ENCODE measurements around the gene KDSR. TPM values are rescaled to one million over a fixed set of nuclear protein-coding genes. Genes with fewer than 3 reads are reported as not detected.

The KDSR gene
- total and polyA plus RNA-seq, 4 experiments from 2014 or later, result 59.4 to 134 (median 84.7) TPM

GRCh38 chr18:63402246-63403162, 35.5 kb upstream of the KDSR start:
- Mint-ChIP-seq H3K27me3 (no peaks in the 10 kb centered on the region), H3K4me1 (peaks cover 13 to 17% (median 17%) of the 10 kb centered on the region in 4 donors), H3K36me3 (peaks cover 56 to 67% of the 10 kb centered on the region in 2 donors), H3K4me3 (no peak overlapping the region), H3K9me3 (no peaks in the 10 kb centered on the region), H3K27ac (peak overlapping the region in 6 of 7 donors; percentile 42 to 83 (median 65))
- Histone ChIP-seq H3K9me3 (ENCODE audit: control insufficient read depth in 1 of 2, low read length in 2 of 2) (no peaks in the 10 kb centered on the region), H3K27me3 (ENCODE audit: insufficient read depth, low read length) (no peaks in the 10 kb centered on the region), H3K27ac (ENCODE audit: low read depth, low read length) (no peak overlapping the region), H3K4me3 (ENCODE audit: low read length in 2 of 2) (no peak overlapping the region), H3K4me1 (ENCODE audit: insufficient read depth, low read length) (peaks cover 18% of the 10 kb centered on the region), H3K36me3 (ENCODE audit: insufficient read depth, low read length) (peaks cover 42% of the 10 kb centered on the region)
- no peak for DNase-seq
- intact Hi-C loops (cut with micrococcal nuclease), result loop anchor here (5.0 kb wide), 1 partner anchor 35 kb away; the partner anchor contains the start of gene KDSR
- ChIA-PET POLR2A (ENCODE audit: partially characterized antibody) (interaction anchor here (1.9 kb wide), 1 partner anchor 20 kb away, joined by 7 read pairs; the partner anchor contains the start of gene VPS4B), CTCF (ENCODE audit: partially characterized antibody) (no interaction called here)

GRCh38 chr18:63399300-63399699, 32.3 kb upstream of the KDSR start:
- ChIA-PET POLR2A (ENCODE audit: partially characterized antibody) (interaction anchor here (0.8 to 1.7 kb wide), 2 partner anchors 20 to 23 kb away, joined by 3 to 5 read pairs; partner anchors contain the start of gene VPS4B), CTCF (ENCODE audit: partially characterized antibody) (no interaction called here)
- no peak for DNase-seq
- H3K4me1 ChIP-seq (ENCODE audit: insufficient read depth, low read length), result peaks cover 18% of the 10 kb centered on the region
- Mint-ChIP-seq H3K4me1 (peaks cover 11 to 17% (median 15%) of the 10 kb centered on the region in 4 donors), H3K9me3 (no peaks in the 10 kb centered on the region), H3K27me3 (no peaks in the 10 kb centered on the region), H3K4me3 (peak overlapping the region in 6 of 8 donors; percentile 1 to 79 (median 77)), H3K36me3 (peaks cover 57 to 73% of the 10 kb centered on the region in 2 donors), H3K27ac (peak overlapping the region in 6 of 7 donors; percentile 22 to 87 (median 64))
- H3K4me3 ChIP-seq (ENCODE audit: low read length in 2 of 2), result no peak overlapping the region
- no peaks in the 10 kb centered on the region for H3K27me3 ChIP-seq (ENCODE audit: insufficient read depth, low read length)
- H3K27ac ChIP-seq (ENCODE audit: low read depth, low read length), result peak overlapping the region; percentile 33
- peaks cover 50% of the 10 kb centered on the region for H3K36me3 ChIP-seq (ENCODE audit: insufficient read depth, low read length)
- intact Hi-C loops (cut with micrococcal nuclease), result no loop called here
- no peaks in the 10 kb centered on the region for H3K9me3 ChIP-seq (ENCODE audit: control insufficient read depth in 1 of 2, low read length in 2 of 2)

GRCh38 chr18:63397349-63397748, 30.3 kb upstream of the KDSR start:
- Mint-ChIP-seq H3K9me3 (no peaks in the 10 kb centered on the region), H3K4me1 (peaks cover 10 to 15% (median 14%) of the 10 kb centered on the region in 4 donors), H3K36me3 (peaks cover 39 to 64% of the 10 kb centered on the region in 2 donors), H3K27ac (peak overlapping the region in 1 of 7 donors; percentile 50), H3K4me3 (no peak overlapping the region), H3K27me3 (no peaks in the 10 kb centered on the region)
- ChIA-PET CTCF (ENCODE audit: partially characterized antibody) (no interaction called here), POLR2A (ENCODE audit: partially characterized antibody) (interaction anchor here (1.7 kb wide), 1 partner anchor 22 kb away, joined by 3 read pairs; no protein-coding TSS in a partner anchor)
- no peak overlapping the region for H3K27ac ChIP-seq (ENCODE audit: low read depth, low read length)
- H3K27me3 ChIP-seq (ENCODE audit: insufficient read depth, low read length), result no peaks in the 10 kb centered on the region
- H3K9me3 ChIP-seq (ENCODE audit: control insufficient read depth in 1 of 2, low read length in 2 of 2), result no peaks in the 10 kb centered on the region
- no peak overlapping the region for H3K4me3 ChIP-seq (ENCODE audit: low read length in 2 of 2)
- intact Hi-C loops (cut with micrococcal nuclease), result no loop called here
- peaks cover 18% of the 10 kb centered on the region for H3K4me1 ChIP-seq (ENCODE audit: insufficient read depth, low read length)
- no peak for DNase-seq
- H3K36me3 ChIP-seq (ENCODE audit: insufficient read depth, low read length), result peaks cover 34% of the 10 kb centered on the region

GRCh38 chr18:63395503-63395902, 28.5 kb upstream of the KDSR start:
- H3K4me3 Mint-ChIP-seq, result no peak overlapping the region
- peaks cover 13% of the 10 kb centered on the region for H3K4me1 ChIP-seq (ENCODE audit: insufficient read depth, low read length)
- H3K27me3 ChIP-seq (ENCODE audit: insufficient read depth, low read length), result no peaks in the 10 kb centered on the region
- H3K9me3 Mint-ChIP-seq, result no peaks in the 10 kb centered on the region
- peaks cover 33% of the 10 kb centered on the region for H3K36me3 ChIP-seq (ENCODE audit: insufficient read depth, low read length)
- H3K27ac Mint-ChIP-seq, result no peak overlapping the region
- no peak overlapping the region for H3K4me3 ChIP-seq (ENCODE audit: low read length in 2 of 2)
- DNase-seq, result no peak
- peaks cover 42 to 62% of the 10 kb centered on the region in 2 donors for H3K36me3 Mint-ChIP-seq
- H3K4me1 Mint-ChIP-seq, result peaks cover 4 to 11% (median 9%) of the 10 kb centered on the region in 4 donors
- intact Hi-C loops (cut with micrococcal nuclease), result no loop called here
- ChIA-PET POLR2A (ENCODE audit: partially characterized antibody) (interaction anchor here (1.9 kb wide), 1 partner anchor 28 kb away, joined by 6 read pairs; no protein-coding TSS in a partner anchor), CTCF (ENCODE audit: partially characterized antibody) (interaction anchor here (1.1 to 1.2 kb wide), 2 partner anchors 20 to 56 kb away, joined by 3 to 4 read pairs; no protein-coding TSS in a partner anchor)
- H3K9me3 ChIP-seq (ENCODE audit: control insufficient read depth in 1 of 2, low read length in 2 of 2), result no peaks in the 10 kb centered on the region
- no peaks in the 10 kb centered on the region for H3K27me3 Mint-ChIP-seq
- H3K27ac ChIP-seq (ENCODE audit: low read depth, low read length), result no peak overlapping the region

GRCh38 chr18:63394954-63395353, 27.9 kb upstream of the KDSR start:
- CTCF ChIA-PET (ENCODE audit: partially characterized antibody), result interaction anchor here (0.7 kb wide), 1 partner anchor 53 kb away, joined by 3 read pairs; no protein-coding TSS in a partner anchor
- Mint-ChIP-seq H3K27ac (peak overlapping the region in 1 of 7 donors; percentile 17), H3K27me3 (no peaks in the 10 kb centered on the region), H3K36me3 (peaks cover 37 to 58% of the 10 kb centered on the region in 2 donors), H3K9me3 (no peaks in the 10 kb centered on the region), H3K4me1 (peaks cover 1 to 7% (median 3%) of the 10 kb centered on the region in 4 donors), H3K4me3 (no peak overlapping the region)
- POLR2A ChIA-PET (ENCODE audit: partially characterized antibody), result interaction anchor here (1.9 kb wide), 1 partner anchor 27 kb away, joined by 6 read pairs; no protein-coding TSS in a partner anchor
- peaks cover 8% of the 10 kb centered on the region for H3K4me1 ChIP-seq (ENCODE audit: insufficient read depth, low read length)
- no peak overlapping the region for H3K4me3 ChIP-seq (ENCODE audit: low read length in 2 of 2)
- no peaks in the 10 kb centered on the region for H3K27me3 ChIP-seq (ENCODE audit: insufficient read depth, low read length)
- peaks cover 33% of the 10 kb centered on the region for H3K36me3 ChIP-seq (ENCODE audit: insufficient read depth, low read length)
- intact Hi-C loops (cut with micrococcal nuclease), result no loop called here
- DNase-seq, result no peak
- H3K27ac ChIP-seq (ENCODE audit: low read depth, low read length), result no peak overlapping the region
- no peaks in the 10 kb centered on the region for H3K9me3 ChIP-seq (ENCODE audit: control insufficient read depth in 1 of 2, low read length in 2 of 2)

GRCh38 chr18:63387861-63388260, 20.9 kb upstream of the KDSR start:
- Histone ChIP-seq H3K27ac (ENCODE audit: low read depth, low read length) (no peak overlapping the region), H3K9me3 (ENCODE audit: control insufficient read depth in 1 of 2, low read length in 2 of 2) (no peaks in the 10 kb centered on the region), H3K4me1 (ENCODE audit: insufficient read depth, low read length) (no peaks in the 10 kb centered on the region), H3K27me3 (ENCODE audit: insufficient read depth, low read length) (no peaks in the 10 kb centered on the region), H3K4me3 (ENCODE audit: low read length in 2 of 2) (no peak overlapping the region), H3K36me3 (ENCODE audit: insufficient read depth, low read length) (peaks cover 6% of the 10 kb centered on the region)
- intact Hi-C loops (cut with micrococcal nuclease), result no loop called here
- no peaks in the 10 kb centered on the region for H3K4me1 Mint-ChIP-seq
- H3K36me3 Mint-ChIP-seq, result peaks cover 21 to 43% of the 10 kb centered on the region in 2 donors
- H3K27ac Mint-ChIP-seq, result peak overlapping the region in 1 of 7 donors; percentile 32
- H3K27me3 Mint-ChIP-seq, result no peaks in the 10 kb centered on the region
- POLR2A ChIA-PET (ENCODE audit: partially characterized antibody), result no interaction called here
- H3K4me3 Mint-ChIP-seq, result no peak overlapping the region
- H3K9me3 Mint-ChIP-seq, result peaks cover 0 to 7% (median 3%) of the 10 kb centered on the region in 8 donors
- no peak for DNase-seq
- CTCF ChIA-PET (ENCODE audit: partially characterized antibody), result no interaction called here

- H3K9me3 ChIP-seq (ENCODE audit: control insufficient read depth in 1 of 2, low read length in 2 of 2), result no peaks in the 10 kb centered on the region
- H3K27ac ChIP-seq (ENCODE audit: low read depth, low read length), result no peak overlapping the region
- peaks cover 9 to 17% (median 14%) of the 10 kb centered on the region in 4 donors for H3K4me1 Mint-ChIP-seq
- H3K36me3 Mint-ChIP-seq, result peaks cover 11 to 13% of the 10 kb centered on the region in 2 donors
- CTCF ChIA-PET (ENCODE audit: partially characterized antibody), result no interaction called here
- H3K9me3 Mint-ChIP-seq, result peaks cover 0 to 7% (median 3%) of the 10 kb centered on the region in 8 donors
- H3K27me3 Mint-ChIP-seq, result no peaks in the 10 kb centered on the region
- H3K4me3 ChIP-seq (ENCODE audit: low read length in 2 of 2), result no peak overlapping the region
- H3K4me1 ChIP-seq (ENCODE audit: insufficient read depth, low read length), result peaks cover 11% of the 10 kb centered on the region
- H3K36me3 ChIP-seq (ENCODE audit: insufficient read depth, low read length), result no peaks in the 10 kb centered on the region
- H3K27ac Mint-ChIP-seq, result no peak overlapping the region
- intact Hi-C loops (cut with micrococcal nuclease), result no loop called here
- no peak for DNase-seq
- H3K27me3 ChIP-seq (ENCODE audit: insufficient read depth, low read length), result no peaks in the 10 kb centered on the region
- POLR2A ChIA-PET (ENCODE audit: partially characterized antibody), result no interaction called here
- no peak overlapping the region for H3K4me3 Mint-ChIP-seq
Observed at GRCh38 chr18:63382843-63383242, 15.8 kb upstream of the KDSR start.

Data from CD4-positive, alpha-beta memory T cell (primary cell).